GM06990 (cell line): Measurements from ENCODE around the gene CTNNA3.
"Not testable (repeated sequence)": the region's sequence is repeated elsewhere in the genome, so short reads cannot be mapped to it uniquely, and the experiment has no call there.

Experiments used
- DNase-seq: peaks from one replicate; pipeline ENCODE4 v3.0.0-alpha.2; 2011; ENCODE audit not compliant: insufficient read length; ENCODE audit errors: extremely low read depth
- H3K27me3 ChIP-seq: replicated peaks from 2 replicates; pipeline ENCODE4 v1.6.0; 2011; ENCODE audit warnings: low read length; ENCODE audit not compliant: control insufficient read depth, insufficient read depth
- H3K36me3 ChIP-seq: 2 replicates; pipeline ENCODE4 v1.5.1; 2011; ENCODE audit warnings: low read length; ENCODE audit not compliant: control insufficient read depth, insufficient read depth
- H3K4me3 ChIP-seq: replicated peaks from 2 replicates; pipeline ENCODE4 v1.5.1; 2011; ENCODE audit warnings: low read depth, mild to moderate bottlenecking, control low read depth, low read length
- TF ChIP-seq, protein P1 (sequence below): IDR thresholded peaks from 2 replicates; pipeline ENCODE4 v1.5.1; 2011; ENCODE audit warnings: low read length, control low read depth, mild to moderate bottlenecking, inconsistent platforms; ENCODE audit not compliant: insufficient read depth, poor library complexity, severe bottlenecking

CTNNA3 gene

GRCh38 chr10:66336791-66337190, 1359.2 kb downstream of the CTNNA3 start:
- no peaks in the 10 kb centered on the region for H3K36me3 ChIP-seq
- TF ChIP-seq, protein P1, sequence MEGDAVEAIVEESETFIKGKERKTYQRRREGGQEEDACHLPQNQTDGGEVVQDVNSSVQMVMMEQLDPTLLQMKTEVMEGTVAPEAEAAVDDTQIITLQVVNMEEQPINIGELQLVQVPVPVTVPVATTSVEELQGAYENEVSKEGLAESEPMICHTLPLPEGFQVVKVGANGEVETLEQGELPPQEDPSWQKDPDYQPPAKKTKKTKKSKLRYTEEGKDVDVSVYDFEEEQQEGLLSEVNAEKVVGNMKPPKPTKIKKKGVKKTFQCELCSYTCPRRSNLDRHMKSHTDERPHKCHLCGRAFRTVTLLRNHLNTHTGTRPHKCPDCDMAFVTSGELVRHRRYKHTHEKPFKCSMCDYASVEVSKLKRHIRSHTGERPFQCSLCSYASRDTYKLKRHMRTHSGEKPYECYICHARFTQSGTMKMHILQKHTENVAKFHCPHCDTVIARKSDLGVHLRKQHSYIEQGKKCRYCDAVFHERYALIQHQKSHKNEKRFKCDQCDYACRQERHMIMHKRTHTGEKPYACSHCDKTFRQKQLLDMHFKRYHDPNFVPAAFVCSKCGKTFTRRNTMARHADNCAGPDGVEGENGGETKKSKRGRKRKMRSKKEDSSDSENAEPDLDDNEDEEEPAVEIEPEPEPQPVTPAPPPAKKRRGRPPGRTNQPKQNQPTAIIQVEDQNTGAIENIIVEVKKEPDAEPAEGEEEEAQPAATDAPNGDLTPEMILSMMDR: no peak
- DNase-seq: no peak
- no peak overlapping the region for H3K4me3 ChIP-seq
- H3K27me3 ChIP-seq: no peaks in the 10 kb centered on the region

- not testable (repeated sequence) for H3K27me3 ChIP-seq, H3K36me3 ChIP-seq, DNase-seq, H3K4me3 ChIP-seq
Measured at GRCh38 chr10:66335753-66336152, 1360.2 kb downstream of the CTNNA3 start.

DNA sequence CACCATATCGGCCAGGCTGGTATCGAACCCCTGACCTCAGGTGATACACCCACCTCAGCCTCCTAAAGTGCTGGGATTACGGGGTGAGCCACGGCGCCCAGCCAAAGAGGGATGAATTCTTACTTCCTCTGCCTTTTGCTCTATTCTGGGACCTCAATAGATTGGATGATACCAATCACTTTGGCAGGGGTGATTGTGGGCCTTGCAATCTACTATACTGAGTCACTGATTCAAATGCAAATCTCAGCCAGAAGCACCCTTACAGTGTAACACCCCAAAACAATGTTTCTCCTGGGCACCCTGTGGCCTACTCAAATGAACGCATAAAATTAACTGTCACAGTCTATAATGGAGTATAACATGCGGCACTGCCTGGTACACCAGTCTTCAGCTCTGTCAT, 1366.8 kb downstream of the CTNNA3 start:
- no peaks in the 10 kb centered on the region for H3K36me3 ChIP-seq
- no peaks in the 10 kb centered on the region for H3K27me3 ChIP-seq
- H3K4me3 ChIP-seq: no peak overlapping the region
- no peak for DNase-seq
- TF ChIP-seq, protein P1: no peak

- no peak overlapping the region for H3K4me3 ChIP-seq
- no peaks in the 10 kb centered on the region for H3K36me3 ChIP-seq
- no peak for DNase-seq
- TF ChIP-seq, protein P1: no peak
- H3K27me3 ChIP-seq: no peaks in the 10 kb centered on the region
Measured at GRCh38 chr10:66326876-66327275, 1369.1 kb downstream of the CTNNA3 start.

- H3K36me3 ChIP-seq: no peaks in the 10 kb centered on the region
- DNase-seq: no peak
- TF ChIP-seq, protein P1: no peak
- no peaks in the 10 kb centered on the region for H3K27me3 ChIP-seq
- no peak overlapping the region for H3K4me3 ChIP-seq
Measured at GRCh38 chr10:66322777-66323176, 1373.2 kb downstream of the CTNNA3 start.

GRCh38 chr10:66321723-66322665, 1374.0 kb downstream of the CTNNA3 start:
- Histone ChIP-seq H3K4me3 (no peak overlapping the region), H3K27me3 (no peaks in the 10 kb centered on the region), H3K36me3 (no peaks in the 10 kb centered on the region)
- TF ChIP-seq, protein P1: no peak
- no peak for DNase-seq
